Tibial nerve (tissue), 4 donors: Measurements from ENCODE around the gene ETV6. TPM values are rescaled to one million over a fixed set of nuclear protein-coding genes. Genes with fewer than 3 reads are reported as not detected.
A peak's percentile ranks its signal among the peaks of the same experiment; 100 is the strongest.

Source experiments
- DNase-seq, 2 donors: peaks; one replicate each; pipeline ENCODE4 v3.0.0-alpha.2; 2019; ENCODE audit warnings: low spot score in 2 of 2
- H3K27ac ChIP-seq, 4 donors: fragments of 200-600 bp; sonication (generic) in 3 of 4; one replicate each; pipeline ENCODE4 v1.5.1; 2017 to 2019; ENCODE audit warnings: mild to moderate bottlenecking in 1 of 4
- H3K27me3 ChIP-seq, 2 donors: fragments of 200-600 bp; sonication (generic) in 1 of 2; one replicate each; pipeline versions ENCODE4 v1.5.1 to v1.6.0; 2017 to 2019
- H3K36me3 ChIP-seq, 3 donors: fragments of 200-600 bp; sonication (generic); one replicate each; pipeline ENCODE4 v1.5.1; 2018 to 2019
- H3K4me1 ChIP-seq, 4 donors: fragments of 200-600 bp; sonication (generic) in 3 of 4; one replicate each; pipeline ENCODE4 v1.5.1; 2017 to 2019
- H3K4me3 ChIP-seq, 4 donors: fragments of 200-600 bp; sonication (generic) in 3 of 4; one replicate each; pipeline ENCODE4 v1.5.1; 2017 to 2019; ENCODE audit warnings: mild to moderate bottlenecking in 1 of 4, moderate library complexity in 1 of 4
- H3K9me3 ChIP-seq, 4 donors: fragments of 200-600 bp; sonication (generic) in 3 of 4; one replicate each; pipeline ENCODE4 v1.5.1; 2017 to 2019
- EP300 ChIP-seq, 2 donors: sonication (generic); formaldehyde crosslinking; IDR thresholded peaks; one replicate each; pipeline ENCODE4 v1.6.1; 2017; ENCODE audit warnings: antibody characterized with exemption in 2 of 2, mild to moderate bottlenecking in 1 of 2
- POLR2A ChIP-seq, 2 donors: fragments of 450-650 bp; IDR thresholded peaks; one replicate each; pipeline ENCODE4 v1.6.1; 2017; ENCODE audit warnings: antibody characterized with exemption in 2 of 2, mild to moderate bottlenecking in 2 of 2, moderate library complexity in 2 of 2
- WGBS, 2 donors: methylation state at CpG; one replicate each; pipeline ENCODE4 v1.1.5; 2018; 5-methylcytosine and 5-hydroxymethylcytosine counted together
- total RNA-seq, 4 donors: library from RNA; depleted of rRNA; stranded (reverse); fragments of >200 nt; gene quantifications; one replicate each; pipeline ENCODE4 v1.1.0, GENCODE V29; 2016
- TF ChIP-seq, protein P1 (sequence below), 5 experiments: fragments of 200-600 bp in 3 of 5; fragments of 450-650 bp in 2 of 5; sonication (generic) in 3 of 5; IDR thresholded peaks; one replicate each; pipeline ENCODE4 v1.5.1; 2016 to 2019; ENCODE audit warnings: antibody characterized with exemption in 5 of 5, mild to moderate bottlenecking in 3 of 5, moderate library complexity in 2 of 5

Gene ETV6
- total RNA-seq, 4 donors from 2014 or later = 6.7 to 14.1 (median 8.3) TPM

DNA sequence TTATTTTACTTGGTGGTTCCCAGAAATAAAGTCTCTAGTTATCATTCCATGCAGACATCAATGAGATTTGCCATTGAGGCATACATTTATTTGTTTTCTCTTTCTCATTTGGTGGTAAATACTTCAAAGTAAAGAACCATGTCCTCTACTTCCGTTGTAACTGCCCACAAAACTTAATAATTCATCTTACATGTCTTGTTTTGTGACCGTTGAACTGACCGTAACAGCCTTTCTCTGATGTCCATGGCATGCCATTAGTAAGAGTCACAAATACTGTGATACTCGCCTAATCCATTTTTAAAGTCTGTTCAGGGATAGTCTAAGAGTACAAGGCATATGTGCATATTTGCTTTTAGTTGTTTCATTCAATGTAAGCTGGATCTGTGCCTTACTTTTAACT is 145.3 kb downstream of the ETV6 start:
- DNase-seq = no peak
- TF ChIP-seq EP300 (IDR thresholded peaks at IDR 0.05) (no peak), POLR2A (IDR thresholded peaks at IDR 0.05) (no peak)
- TF ChIP-seq, protein P1, sequence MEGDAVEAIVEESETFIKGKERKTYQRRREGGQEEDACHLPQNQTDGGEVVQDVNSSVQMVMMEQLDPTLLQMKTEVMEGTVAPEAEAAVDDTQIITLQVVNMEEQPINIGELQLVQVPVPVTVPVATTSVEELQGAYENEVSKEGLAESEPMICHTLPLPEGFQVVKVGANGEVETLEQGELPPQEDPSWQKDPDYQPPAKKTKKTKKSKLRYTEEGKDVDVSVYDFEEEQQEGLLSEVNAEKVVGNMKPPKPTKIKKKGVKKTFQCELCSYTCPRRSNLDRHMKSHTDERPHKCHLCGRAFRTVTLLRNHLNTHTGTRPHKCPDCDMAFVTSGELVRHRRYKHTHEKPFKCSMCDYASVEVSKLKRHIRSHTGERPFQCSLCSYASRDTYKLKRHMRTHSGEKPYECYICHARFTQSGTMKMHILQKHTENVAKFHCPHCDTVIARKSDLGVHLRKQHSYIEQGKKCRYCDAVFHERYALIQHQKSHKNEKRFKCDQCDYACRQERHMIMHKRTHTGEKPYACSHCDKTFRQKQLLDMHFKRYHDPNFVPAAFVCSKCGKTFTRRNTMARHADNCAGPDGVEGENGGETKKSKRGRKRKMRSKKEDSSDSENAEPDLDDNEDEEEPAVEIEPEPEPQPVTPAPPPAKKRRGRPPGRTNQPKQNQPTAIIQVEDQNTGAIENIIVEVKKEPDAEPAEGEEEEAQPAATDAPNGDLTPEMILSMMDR (IDR thresholded peaks at IDR 0.05) = no peak
- H3K4me3 ChIP-seq = no peak overlapping the region

DNA sequence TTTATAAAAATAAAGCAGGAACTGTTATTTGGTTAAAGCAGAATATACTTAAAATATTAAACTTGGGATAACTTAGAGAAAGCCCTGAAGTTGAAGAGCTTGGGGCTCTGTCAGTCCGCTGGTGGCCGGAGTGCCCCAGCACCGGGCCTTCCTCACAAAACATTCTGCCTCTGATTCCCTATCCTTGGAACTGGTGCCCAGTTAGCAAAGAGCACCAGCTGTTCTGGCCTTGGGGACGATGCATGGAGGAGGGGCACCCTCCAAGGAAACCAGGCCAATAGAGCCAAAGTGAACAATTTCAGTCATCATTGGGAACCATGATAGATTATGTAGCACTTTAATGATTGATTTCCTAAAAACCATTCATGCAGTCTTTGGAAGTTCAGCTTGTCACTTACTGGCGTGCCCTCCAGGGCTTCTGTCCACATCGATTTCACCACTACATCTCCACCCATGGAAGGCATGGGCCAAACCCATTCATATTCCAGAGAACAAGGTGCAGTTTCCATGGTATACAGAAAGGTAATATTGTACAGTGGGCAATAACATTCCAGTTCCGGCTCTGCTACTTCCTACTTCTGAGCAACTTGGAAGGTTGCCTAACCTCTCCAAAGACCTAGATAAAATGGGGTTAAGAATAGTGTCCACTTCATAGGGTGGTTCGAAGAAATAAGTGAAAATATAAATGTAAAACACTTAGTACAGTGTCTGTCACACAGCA is 145.9 kb downstream of the ETV6 start:
- H3K4me3 ChIP-seq = no peak overlapping the region
- DNase-seq = no peak
- TF ChIP-seq, protein P1 (IDR thresholded peaks at IDR 0.05) = no peak
- TF ChIP-seq EP300 (IDR thresholded peaks at IDR 0.05) (no peak), POLR2A (IDR thresholded peaks at IDR 0.05) (no peak)
- no peaks in the 10 kb centered on the region for H3K36me3 ChIP-seq
- H3K27me3 ChIP-seq = no peaks in the 10 kb centered on the region
- H3K27ac ChIP-seq = peak overlapping the region in 1 of 4 donors; percentile 28
- WGBS, 2 donors = 83% methylated on average over 8 of the region's 8 CpGs
- peaks cover 0 to 21% (median 6%) of the 10 kb centered on the region in 4 donors for H3K4me1 ChIP-seq
- H3K9me3 ChIP-seq = no peaks in the 10 kb centered on the region

More for the DNA sequence above, 145.3 kb downstream of the ETV6 start:
- Histone ChIP-seq H3K9me3 (no peaks in the 10 kb centered on the region), H3K27me3 (no peaks in the 10 kb centered on the region), H3K4me1 (peaks cover 0 to 21% (median 6%) of the 10 kb centered on the region in 4 donors), H3K36me3 (no peaks in the 10 kb centered on the region), H3K27ac (no peak overlapping the region)
- 95 to 96% methylated on average over 4 of the region's 4 CpGs for WGBS, 2 donors

GRCh38 chr12:11795913-11796459 is 146.5 kb downstream of the ETV6 start:
- Histone ChIP-seq H3K27me3 (no peaks in the 10 kb centered on the region), H3K9me3 (no peaks in the 10 kb centered on the region), H3K4me1 (peaks cover 0 to 21% (median 6%) of the 10 kb centered on the region in 4 donors), H3K27ac (no peak overlapping the region), H3K36me3 (no peaks in the 10 kb centered on the region), H3K4me3 (no peak overlapping the region)
- 71 to 78% methylated on average over 6 of the region's 6 CpGs for WGBS, 2 donors
- DNase-seq = no peak
- no peak for TF ChIP-seq POLR2A (IDR thresholded peaks at IDR 0.05)
- TF ChIP-seq, protein P1 (IDR thresholded peaks at IDR 0.05) = no peak
- TF ChIP-seq EP300 (IDR thresholded peaks at IDR 0.05) = no peak

GRCh38 chr12:11797317-11797913 is 147.9 kb downstream of the ETV6 start:
- no peak for DNase-seq
- H3K4me3 ChIP-seq = no peak overlapping the region
- no peaks in the 10 kb centered on the region for H3K9me3 ChIP-seq
- TF ChIP-seq EP300 (IDR thresholded peaks at IDR 0.05) (no peak), POLR2A (IDR thresholded peaks at IDR 0.05) (no peak)
- TF ChIP-seq, protein P1 (IDR thresholded peaks at IDR 0.05) = no peak
- peak overlapping the region in 1 of 4 donors; percentile 34 for H3K27ac ChIP-seq
- 63 to 67% methylated on average over 5 of the region's 5 CpGs for WGBS, 2 donors
- no peaks in the 10 kb centered on the region for H3K36me3 ChIP-seq
- no peaks in the 10 kb centered on the region for H3K27me3 ChIP-seq
- H3K4me1 ChIP-seq = peaks cover 0 to 21% (median 6%) of the 10 kb centered on the region in 4 donors
